Hepatocyte (in vitro differentiated cells): ENCODE measurements around the gene MYO1H. TPM values are rescaled to one million over a fixed set of nuclear protein-coding genes. Genes with fewer than 3 reads are reported as not detected.

Source experiments
- DNase-seq: peaks from one replicate; pipeline ENCODE4 v3.0.0-alpha.2; 2016; ENCODE audit warnings: low spot score
- H2AFZ ChIP-seq: fragments of 200-600 bp; sonication (generic); 2 replicates; pipeline ENCODE4 v1.6.0; 2016; ENCODE audit warnings: antibody characterized with exemption, mild to moderate bottlenecking
- H3K27ac ChIP-seq: fragments of 200-600 bp; sonication (generic); 2 replicates; pipeline ENCODE4 v1.5.1; 2016; ENCODE audit warnings: mild to moderate bottlenecking
- H3K27me3 ChIP-seq: fragments of 200-600 bp; sonication (generic); 2 replicates; pipeline ENCODE4 v1.6.1; 2016
- H3K36me3 ChIP-seq: fragments of 200-600 bp; sonication (generic); replicated peaks from 2 replicates; pipeline ENCODE4 v1.5.1; 2016; ENCODE audit warnings: low read depth; ENCODE audit not compliant: insufficient read depth
- H3K4me1 ChIP-seq: fragments of 200-600 bp; sonication (generic); 2 replicates; pipeline ENCODE4 v1.5.1; 2016; ENCODE audit warnings: mild to moderate bottlenecking, moderate library complexity; ENCODE audit not compliant: insufficient read depth
- H3K4me2 ChIP-seq: fragments of 200-600 bp; sonication (generic); 2 replicates; pipeline ENCODE4 v1.6.0; 2016
- H3K4me3 ChIP-seq: fragments of 200-600 bp; sonication (generic); 2 replicates; pipeline ENCODE4 v1.5.1; 2016; ENCODE audit warnings: mild to moderate bottlenecking
- H3K79me2 ChIP-seq: fragments of 200-600 bp; sonication (generic); 2 replicates; pipeline ENCODE4 v1.6.0; 2017; ENCODE audit warnings: mild to moderate bottlenecking
- H3K9me2 ChIP-seq: fragments of 200-600 bp; sonication (generic); replicated peaks from 2 replicates; pipeline ENCODE4 v1.6.0; 2017; ENCODE audit warnings: mild to moderate bottlenecking; ENCODE audit not compliant: insufficient read depth
- H3K9me3 ChIP-seq: fragments of 200-600 bp; sonication (generic); 2 replicates; pipeline ENCODE4 v1.5.1; 2016; ENCODE audit warnings: low read depth, mild to moderate bottlenecking
- H4K20me1 ChIP-seq: fragments of 200-600 bp; sonication (generic); 2 replicates; pipeline ENCODE4 v1.6.0; 2016; ENCODE audit warnings: mild to moderate bottlenecking; ENCODE audit not compliant: insufficient read depth, poor library complexity, severe bottlenecking
- CTCF ChIP-seq: fragments of 200-600 bp; sonication (generic); IDR thresholded peaks from 2 replicates; pipeline ENCODE4 v1.5.1; 2016; ENCODE audit warnings: antibody characterized with exemption, mild to moderate bottlenecking; ENCODE audit not compliant: poor library complexity
- EZH2 ChIP-seq: fragments of 200-600 bp; sonication (generic); IDR thresholded peaks from 2 replicates; pipeline ENCODE4 v1.6.1; 2016; ENCODE audit warnings: antibody characterized with exemption, mild to moderate bottlenecking, borderline replicate concordance
- EZH2phosphoT487 ChIP-seq: fragments of 200-600 bp; sonication (generic); IDR thresholded peaks from one replicate; pipeline ENCODE4 v1.6.1; 2018; ENCODE audit warnings: antibody characterized with exemption, mild to moderate bottlenecking, low read depth, moderate library complexity; ENCODE audit not compliant: unreplicated experiment, severe bottlenecking
- WGBS: methylation state at CpG from one replicate; pipeline ENCODE4 v1.1.6; 2016; ENCODE audit warnings: low lambda C conversion rate; ENCODE audit errors: missing lambda C conversion rate; 5-methylcytosine and 5-hydroxymethylcytosine counted together
- polyA plus RNA-seq: library from polyadenylated mRNA; unstranded; fragments of >200 nt; fragmentation: Nextera tagmentation; extraction: Ambion mirVana; gene quantifications from 2 replicates; pipeline ENCODE4 v1.2.1, GENCODE V29; 2016
- total RNA-seq: library from RNA; depleted of rRNA; stranded (reverse); fragments of >200 nt; gene quantifications from 2 replicates; pipeline ENCODE4 v1.2.3, GENCODE V29; 2014

The MYO1H gene
- total and polyA plus RNA-seq, 2 experiments from 2014 or later: not detected

DNA sequence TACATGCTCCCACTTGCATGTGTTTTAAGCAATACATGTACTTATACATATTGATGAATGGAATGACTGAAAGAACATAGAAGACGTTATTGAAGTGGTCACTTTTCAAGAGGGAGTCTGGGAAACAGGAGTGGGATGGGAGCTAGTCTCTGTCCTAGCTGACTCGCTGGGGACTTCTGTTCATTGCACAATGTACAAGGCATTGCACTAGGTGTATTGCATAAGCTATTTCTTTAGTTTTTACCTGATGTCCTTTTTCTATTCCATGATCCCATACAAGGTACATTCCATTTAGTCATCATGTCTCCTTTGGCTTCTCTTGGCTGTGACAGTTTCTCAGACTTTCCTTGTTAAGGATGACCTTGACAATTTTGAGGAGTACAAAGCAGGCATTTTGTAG, 4.0 kb upstream of the MYO1H start:
- Histone ChIP-seq H3K4me2 (no peak overlapping the region), H2AFZ (no peak overlapping the region), H3K79me2 (no peaks in the 10 kb centered on the region), H3K4me3 (no peak overlapping the region), H4K20me1 (no peaks in the 10 kb centered on the region), H3K27me3 (no peaks in the 10 kb centered on the region), H3K4me1 (no peaks in the 10 kb centered on the region), H3K9me2 (no peaks in the 10 kb centered on the region), H3K9me3 (no peaks in the 10 kb centered on the region), H3K36me3 (no peaks in the 10 kb centered on the region), H3K27ac (no peak overlapping the region)
- DNase-seq: no peak
- WGBS: 39% methylated on average over 2 of the region's 2 CpGs
- no peak for TF ChIP-seq EZH2
- no peak for TF ChIP-seq CTCF
- TF ChIP-seq EZH2phosphoT487: no peak

- no peak for TF ChIP-seq EZH2
- no peak for TF ChIP-seq EZH2phosphoT487
- no peak for TF ChIP-seq CTCF
- WGBS: 83% methylated on average over 2 of the region's 2 CpGs
- H3K4me3 ChIP-seq: no peak overlapping the region
- H2AFZ ChIP-seq: no peak overlapping the region
- DNase-seq: no peak
- no peaks in the 10 kb centered on the region for H3K9me2 ChIP-seq
- H3K4me2 ChIP-seq: no peak overlapping the region
- H3K79me2 ChIP-seq: no peaks in the 10 kb centered on the region
- no peaks in the 10 kb centered on the region for H3K4me1 ChIP-seq
- no peaks in the 10 kb centered on the region for H3K36me3 ChIP-seq
- H4K20me1 ChIP-seq: no peaks in the 10 kb centered on the region
- no peaks in the 10 kb centered on the region for H3K9me3 ChIP-seq
- H3K27me3 ChIP-seq: no peaks in the 10 kb centered on the region
- no peak overlapping the region for H3K27ac ChIP-seq
Measured at GRCh38 chr12:109345428-109345827, 2.3 kb upstream of the MYO1H start.

- no peaks in the 10 kb centered on the region for H3K9me3 ChIP-seq
- H4K20me1 ChIP-seq: no peaks in the 10 kb centered on the region
- no peaks in the 10 kb centered on the region for H3K4me1 ChIP-seq
- no peaks in the 10 kb centered on the region for H3K79me2 ChIP-seq
- no peaks in the 10 kb centered on the region for H3K9me2 ChIP-seq
- H3K27me3 ChIP-seq: peaks cover 3% of the 10 kb centered on the region
- H3K4me3 ChIP-seq: no peak overlapping the region
- H3K27ac ChIP-seq: no peak overlapping the region
- H3K36me3 ChIP-seq: no peaks in the 10 kb centered on the region
- H2AFZ ChIP-seq: no peak overlapping the region
- no peak for DNase-seq
- WGBS: 91% methylated on average over 3 of the region's 3 CpGs
- H3K4me2 ChIP-seq: peak overlapping the region; percentile 53
- TF ChIP-seq EZH2phosphoT487 (no peak), EZH2 (no peak), CTCF (no peak)
Measured at GRCh38 chr12:109346920-109347319, 780 bp upstream of the MYO1H start.

DNA sequence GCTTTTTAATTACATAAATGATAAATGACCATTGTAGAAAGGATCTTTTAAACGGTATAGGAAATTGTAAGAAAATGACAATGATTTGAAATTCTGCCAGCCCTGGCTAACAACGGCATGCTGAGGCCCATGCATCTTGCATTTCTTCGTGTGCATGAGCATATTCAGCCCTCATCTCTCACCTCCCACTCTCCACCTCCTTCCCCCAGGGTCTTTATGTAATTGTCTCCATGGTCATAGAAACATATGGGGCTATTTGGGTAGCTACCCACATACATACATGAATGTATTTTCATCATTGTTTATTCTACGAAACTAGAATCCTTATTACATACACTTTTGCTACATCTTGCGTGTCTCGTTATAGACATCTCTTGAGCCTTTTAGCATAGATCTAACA, 4.5 kb downstream of the MYO1H start:
- Histone ChIP-seq H3K27me3 (peaks cover 3% of the 10 kb centered on the region), H3K4me1 (no peaks in the 10 kb centered on the region), H3K4me3 (no peak overlapping the region), H3K9me2 (no peaks in the 10 kb centered on the region), H3K27ac (no peak overlapping the region), H3K9me3 (no peaks in the 10 kb centered on the region), H3K79me2 (no peaks in the 10 kb centered on the region), H3K4me2 (no peak overlapping the region), H3K36me3 (no peaks in the 10 kb centered on the region), H2AFZ (no peak overlapping the region), H4K20me1 (no peaks in the 10 kb centered on the region)
- TF ChIP-seq CTCF: no peak
- no peak for TF ChIP-seq EZH2
- TF ChIP-seq EZH2phosphoT487: no peak
- 69% methylated on average over 6 of the region's 6 CpGs for WGBS
- no peak for DNase-seq
